Activated CD8-positive, alpha-beta memory T cell treated with anti-CD3 and anti-CD28 coated beads, Interleukin-2, amount 50 U/mL, for 1 hour (primary cell): Measurements from ENCODE around the gene PRKAR2A.
"Not testable (repeated sequence)": the region's sequence is repeated elsewhere in the genome, so short reads cannot be mapped to it uniquely, and the experiment has no call there.

Source experiments
- DNase-seq: peaks from one replicate; pipeline ENCODE4 v3.0.0-alpha.2; 2020; ENCODE audit errors: extremely low read depth

PRKAR2A gene

DNA sequence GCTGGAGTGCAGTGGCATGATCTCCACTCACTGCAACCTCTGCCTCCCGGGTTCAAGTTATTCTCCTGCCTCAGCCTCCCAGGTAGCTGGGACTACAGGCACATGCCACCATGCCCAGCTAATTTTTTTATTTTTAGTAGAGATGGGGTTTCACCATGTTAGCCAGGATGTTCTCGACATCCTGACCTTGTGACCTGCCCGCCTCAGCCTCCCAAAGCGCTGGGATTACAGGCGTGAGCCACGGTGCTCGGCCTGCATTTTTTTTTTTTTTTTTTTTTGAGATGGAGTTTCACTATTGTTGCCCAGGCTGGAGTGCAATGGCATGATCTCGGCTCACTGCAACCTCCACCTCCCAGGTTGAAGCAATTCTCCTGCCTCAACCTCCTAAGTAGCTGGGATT is 69.1 kb downstream of the PRKAR2A start:
- not testable (repeated sequence) for DNase-seq

DNA sequence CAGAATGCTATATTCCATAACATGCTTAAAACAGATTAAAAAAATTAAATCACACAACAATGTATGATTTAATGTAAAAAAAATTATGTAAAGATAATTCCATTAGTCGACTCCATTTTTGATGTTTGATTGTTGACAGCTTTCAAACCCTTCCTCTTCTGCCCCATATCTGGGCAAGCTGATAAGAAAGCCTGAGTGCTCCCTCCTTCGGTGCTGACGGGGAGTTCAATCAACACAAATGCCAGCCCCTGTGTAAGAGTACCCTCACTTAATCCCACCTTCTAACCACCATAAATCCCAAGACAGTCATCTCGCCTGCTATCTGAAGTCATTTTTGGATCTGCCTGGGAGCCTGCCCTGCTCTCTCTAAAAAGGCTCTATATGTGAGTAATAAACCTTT is 70.8 kb downstream of the PRKAR2A start:
- DNase-seq, result no peak

DNA sequence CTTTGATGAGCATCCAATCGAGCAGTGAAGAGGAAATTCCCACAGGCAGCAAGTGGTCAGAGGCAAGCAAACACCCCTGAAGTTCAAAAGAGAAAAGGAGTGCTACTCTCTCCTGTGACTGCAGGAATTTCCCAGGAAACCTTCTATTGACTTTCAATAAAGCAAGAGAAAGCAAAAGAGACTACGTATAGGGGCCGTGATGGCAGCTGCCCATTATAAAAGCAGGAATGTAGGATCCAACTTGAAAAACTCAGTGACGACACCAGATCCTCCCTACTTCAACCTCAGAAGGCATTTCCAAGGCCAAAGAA is 77.5 kb downstream of the PRKAR2A start:
- no peak for DNase-seq

DNA sequence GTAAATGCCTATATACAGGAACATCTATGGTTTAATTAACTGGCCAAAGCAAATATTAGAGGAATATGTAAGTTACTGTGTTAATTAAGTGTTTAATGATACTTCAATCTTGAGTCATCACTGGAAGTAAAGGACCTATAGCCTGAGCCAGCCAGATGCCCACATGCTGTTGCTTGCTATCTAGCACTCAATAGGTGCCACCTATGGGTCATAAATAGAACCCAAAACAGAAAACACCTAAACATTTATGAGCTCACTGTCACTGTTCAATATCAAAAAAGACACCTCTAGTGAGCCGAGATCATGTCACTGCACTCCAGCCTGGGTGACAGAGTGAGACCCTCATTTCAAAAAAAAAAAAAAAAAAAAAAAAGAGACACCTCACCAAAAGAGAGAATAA is 82.3 kb downstream of the PRKAR2A start:
- DNase-seq, result no peak

DNA sequence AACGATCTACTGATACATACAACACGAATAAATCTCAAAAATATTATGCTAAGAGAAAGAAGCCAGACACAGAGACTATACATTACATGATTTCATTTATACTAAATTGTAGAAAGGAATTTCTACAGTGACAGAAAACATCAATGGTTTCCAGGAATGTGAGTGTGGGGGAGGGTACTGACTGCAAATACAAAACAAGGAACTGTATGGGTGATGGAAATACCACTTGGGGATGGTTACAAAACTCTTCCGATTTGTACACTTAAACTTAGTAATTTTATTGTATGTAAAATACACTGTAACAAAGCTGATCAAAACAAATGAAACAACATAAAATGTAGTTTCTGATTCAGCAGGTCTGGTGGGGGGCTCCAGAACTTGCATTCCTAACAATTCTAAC is 84.9 kb downstream of the PRKAR2A start:
- DNase-seq, result no peak

DNA sequence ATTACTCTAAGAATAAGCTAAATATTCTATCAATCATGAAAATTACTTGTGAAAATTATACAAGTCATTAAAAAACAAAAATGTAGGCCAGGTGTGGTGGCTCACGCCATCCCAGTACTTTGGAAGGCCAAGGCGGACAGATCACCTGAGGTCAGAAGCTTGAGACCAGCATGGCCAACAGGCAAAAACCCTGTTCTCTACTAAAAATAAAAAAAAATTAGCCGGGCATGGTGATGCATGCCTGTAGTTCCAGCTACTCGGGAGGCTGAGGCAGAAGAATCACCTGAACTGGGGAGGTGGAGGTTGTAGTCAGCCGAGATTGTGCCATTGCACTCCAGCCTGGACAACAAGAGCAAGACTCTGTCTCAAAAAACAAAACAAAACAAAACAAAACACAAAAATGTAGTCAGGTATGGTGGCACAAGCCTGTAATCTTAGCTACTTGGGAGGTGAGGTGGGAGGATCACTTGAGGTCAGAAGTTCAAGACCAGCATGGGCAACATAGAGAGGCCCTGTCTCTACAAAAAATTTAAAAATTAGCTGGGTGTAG is 87.6 kb downstream of the PRKAR2A start:
- DNase-seq, result not testable (repeated sequence)

DNA sequence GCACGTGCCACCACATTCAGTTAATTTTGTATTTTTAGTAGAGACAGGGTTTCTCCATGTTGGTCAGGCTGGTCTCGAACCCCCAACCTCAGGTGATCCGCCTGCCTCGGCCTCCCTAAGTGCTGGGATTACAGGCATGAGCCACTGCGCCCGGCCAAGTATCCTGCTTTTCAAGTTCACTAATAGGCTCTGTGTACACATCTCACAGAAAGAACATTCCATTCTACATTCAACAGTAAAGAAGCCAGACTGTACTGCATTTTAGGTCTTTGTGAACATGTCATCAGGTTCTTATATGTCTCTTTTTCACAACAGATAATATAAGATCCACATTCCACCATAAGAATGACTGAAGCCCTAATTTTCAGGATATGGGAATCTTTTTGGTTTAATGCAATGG is 88.1 kb downstream of the PRKAR2A start:
- not testable (repeated sequence) for DNase-seq

DNA sequence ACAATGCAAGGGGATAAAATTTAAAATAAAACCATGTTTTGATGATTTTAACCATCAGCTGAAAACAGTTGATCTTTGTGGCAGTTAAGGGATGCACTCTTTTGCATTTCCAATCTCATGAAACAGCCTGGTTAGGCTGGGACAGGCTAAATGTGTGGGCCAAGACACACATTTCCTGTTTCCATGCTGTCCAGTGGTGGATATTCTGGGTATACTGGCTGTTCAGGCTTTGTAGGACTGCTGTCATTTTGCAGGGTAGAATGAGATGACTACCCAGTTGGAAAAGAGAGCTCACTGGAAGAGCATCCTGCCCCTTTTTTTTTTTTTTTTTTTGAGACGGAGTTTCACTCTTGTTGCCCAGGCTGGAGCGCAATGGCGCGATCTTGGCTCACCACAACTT is 88.6 kb downstream of the PRKAR2A start:
- no peak for DNase-seq

DNA sequence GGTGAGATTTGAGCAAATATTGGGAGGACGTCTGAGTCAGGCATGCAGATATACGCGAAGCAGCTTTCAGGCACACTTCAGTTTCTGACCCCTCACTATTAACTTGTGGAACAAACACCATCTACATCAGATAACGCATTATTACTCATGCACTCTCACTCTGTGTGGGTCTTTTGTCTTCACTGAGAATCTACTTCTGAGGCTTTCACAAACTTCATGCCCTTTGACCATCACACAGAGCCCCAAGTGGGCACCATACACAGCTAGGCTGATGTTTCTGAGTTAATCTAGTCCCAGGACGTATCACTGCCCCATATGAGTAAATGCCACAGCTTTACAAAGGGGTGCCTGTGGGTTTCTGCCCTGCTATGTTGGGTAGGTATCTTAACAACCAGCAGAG is 91.0 kb downstream of the PRKAR2A start:
- DNase-seq, result no peak

DNA sequence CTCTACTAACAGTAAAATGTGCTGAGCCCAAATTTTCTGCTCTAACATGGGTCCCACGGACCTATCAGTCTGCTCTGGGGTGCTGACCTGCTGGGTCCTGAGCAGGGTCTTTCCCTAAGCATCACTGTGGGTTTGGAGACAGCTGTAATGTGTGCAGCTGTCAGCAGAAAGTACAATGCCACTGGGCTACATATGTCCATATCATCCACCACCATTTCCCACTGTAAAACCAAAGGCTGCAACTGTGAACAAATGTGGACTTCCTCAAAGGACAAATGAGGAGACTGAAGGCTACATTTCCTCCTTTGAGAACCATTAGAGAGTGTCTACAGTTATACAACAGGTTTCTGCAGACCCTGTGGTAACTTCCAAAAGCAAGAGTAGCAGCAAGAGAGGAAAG is 96.8 kb downstream of the PRKAR2A start:
- no peak for DNase-seq

DNA sequence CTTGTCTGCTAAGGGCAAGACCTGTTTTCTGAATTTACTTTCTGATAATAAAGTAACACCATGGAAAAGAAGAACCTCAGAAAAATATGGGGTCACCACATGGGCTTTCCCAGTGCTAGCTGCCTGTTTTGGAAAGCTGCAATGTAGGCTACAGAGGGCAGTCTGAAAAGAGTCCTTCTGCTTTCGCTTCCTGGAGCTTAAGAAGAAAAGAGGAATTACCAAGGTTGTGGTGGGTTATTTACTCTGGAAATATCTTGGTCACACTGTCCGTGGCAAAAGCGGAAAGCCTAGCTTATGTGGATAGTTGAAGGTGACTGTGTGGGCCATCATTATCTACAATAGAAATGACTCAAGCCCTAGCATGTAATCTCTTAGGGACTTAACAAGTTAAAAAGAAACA is 98.9 kb downstream of the PRKAR2A start:
- DNase-seq, result no peak

DNA sequence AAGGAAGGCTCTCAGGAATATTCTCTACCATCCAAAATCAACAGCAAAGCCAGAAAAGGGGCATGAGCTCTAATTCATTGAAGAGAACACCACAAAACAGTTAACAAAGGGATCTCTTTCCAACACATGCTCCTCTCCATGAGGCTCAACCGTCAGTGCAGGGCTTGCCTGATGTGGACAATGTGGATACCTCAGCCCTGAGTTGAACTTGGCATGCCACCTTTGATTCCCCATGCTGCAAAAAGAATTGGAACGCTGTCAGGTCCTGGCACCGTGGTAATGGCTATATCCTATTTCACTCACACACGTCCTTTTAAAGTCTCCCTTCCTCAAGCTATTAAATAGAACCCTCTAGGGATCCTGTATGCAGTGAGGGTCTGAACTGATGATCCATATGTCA is 100.0 kb downstream of the PRKAR2A start:
- DNase-seq, result no peak

DNA sequence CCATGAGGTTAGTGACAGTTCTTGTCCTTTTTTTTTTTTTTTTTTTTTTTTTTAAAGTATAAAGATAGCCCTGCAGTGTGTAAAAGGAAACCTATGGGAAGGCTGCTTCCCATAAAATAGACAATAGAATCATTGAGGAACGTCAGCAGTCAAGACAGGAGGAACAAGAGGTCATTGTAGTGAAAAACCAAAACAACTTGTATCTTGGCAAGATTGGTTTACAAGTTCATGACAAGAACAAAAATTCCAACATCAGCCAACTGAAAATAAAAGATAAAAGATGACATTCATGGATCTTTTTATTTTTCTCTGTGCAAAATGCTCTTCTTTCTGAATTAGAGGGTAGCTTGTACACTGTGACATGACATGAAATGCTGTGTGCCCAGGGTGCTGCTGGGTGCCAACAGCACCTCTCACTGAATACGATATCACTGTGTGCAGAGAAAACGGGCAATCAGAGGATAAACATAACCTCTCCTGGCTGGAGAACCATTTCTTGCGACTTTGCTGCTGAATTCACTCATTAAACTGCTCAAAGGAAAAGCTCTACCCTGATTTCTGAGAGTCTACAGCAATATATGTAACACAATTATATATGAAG is 100.6 kb downstream of the PRKAR2A start:
- no peak for DNase-seq

DNA sequence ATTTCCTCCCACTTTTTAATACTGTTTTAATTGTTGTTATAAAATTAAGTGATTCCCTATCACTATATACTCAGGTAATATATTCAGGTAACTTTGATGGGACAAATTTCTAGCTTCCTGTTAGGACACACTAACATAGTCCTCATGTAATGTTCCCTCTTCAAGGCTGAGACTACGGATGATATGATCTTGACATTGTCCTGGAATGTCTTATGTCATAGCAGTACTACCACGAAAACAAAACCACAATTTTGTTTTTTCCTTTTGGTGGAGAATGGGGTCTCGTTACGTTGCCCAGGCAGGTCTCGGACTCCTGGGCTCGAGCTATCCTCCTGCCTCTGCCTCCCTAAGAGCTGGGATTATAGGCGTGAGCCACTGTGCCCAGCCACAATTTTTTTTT is 103.9 kb downstream of the PRKAR2A start:
- DNase-seq, result no peak

DNA sequence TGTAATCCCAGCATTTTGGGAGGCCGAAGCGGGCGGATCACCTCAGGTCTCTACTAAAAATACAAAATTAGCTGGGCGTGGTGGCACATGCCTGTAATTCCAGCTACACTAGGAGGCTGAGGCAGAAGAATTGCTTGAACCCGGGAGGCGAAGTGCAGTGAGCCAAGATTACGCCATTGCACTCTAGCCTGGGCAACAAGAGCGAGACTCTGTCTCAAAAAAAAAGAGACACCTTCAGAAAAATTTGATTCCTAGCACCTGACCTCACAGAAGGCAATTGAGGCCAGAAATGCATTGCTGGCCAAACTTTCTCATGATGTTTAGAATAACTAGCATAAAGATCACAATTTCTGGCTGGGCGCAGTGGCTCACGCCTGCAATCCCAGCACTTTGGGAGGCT is 106.4 kb downstream of the PRKAR2A start:
- not testable (repeated sequence) for DNase-seq

DNA sequence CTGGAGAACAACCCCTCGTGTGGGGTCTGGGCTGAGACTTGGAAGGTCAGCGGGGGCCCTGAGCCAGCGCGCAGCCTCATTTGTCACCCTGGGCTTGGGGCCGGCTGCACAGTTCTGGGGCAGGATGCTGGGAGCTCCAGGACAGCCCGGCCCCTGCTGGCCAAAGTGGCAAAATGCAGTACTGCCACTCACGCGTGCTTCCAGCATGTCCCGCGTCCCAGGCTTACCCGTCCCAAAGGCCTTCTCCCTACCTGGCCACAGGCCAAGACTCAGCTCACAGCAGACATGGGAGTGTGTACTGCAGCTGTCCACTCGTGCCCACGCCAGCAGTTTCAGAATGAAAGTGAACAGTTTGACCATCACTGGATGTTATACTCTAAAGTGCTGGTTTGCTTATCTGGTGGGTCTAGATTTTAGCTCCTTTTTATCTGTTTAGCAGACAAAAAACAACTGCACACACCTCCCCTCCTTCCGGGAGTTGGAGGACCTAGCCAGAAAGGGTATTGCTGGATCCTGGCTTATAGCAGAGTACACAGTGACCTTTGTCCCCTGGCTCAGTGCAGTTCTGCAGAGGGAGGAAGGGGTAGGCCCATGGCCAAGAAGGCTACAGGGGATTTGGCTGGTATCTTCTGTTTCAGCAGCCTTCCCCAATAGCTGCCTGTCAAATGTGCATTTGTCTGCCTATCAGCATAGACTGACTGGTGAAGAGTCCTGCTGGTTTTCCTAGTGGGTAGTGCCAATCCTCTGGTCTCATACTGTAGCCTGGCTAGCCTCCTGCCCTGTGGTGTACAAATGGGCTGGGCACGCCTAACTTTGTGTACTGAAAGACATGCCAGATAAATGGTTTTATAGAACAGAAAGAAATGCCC is 107.5 kb downstream of the PRKAR2A start:
- no peak for DNase-seq

DNA sequence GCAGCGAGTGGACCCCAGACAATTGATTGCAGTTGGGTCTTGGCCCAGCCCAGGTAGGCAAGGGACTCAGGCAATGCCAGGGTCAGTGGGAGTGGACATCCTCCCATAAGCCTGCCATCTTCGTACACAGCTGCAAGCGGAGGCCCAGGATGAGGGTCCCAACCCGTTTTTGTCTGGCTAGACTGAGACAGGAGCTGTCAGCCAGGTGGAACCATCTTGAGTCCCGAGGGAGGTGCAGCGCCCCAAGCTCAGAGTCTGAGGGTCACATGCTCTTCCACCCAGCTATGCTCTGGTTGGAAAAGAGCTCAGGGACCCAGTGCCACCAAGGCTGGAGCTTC is 108.1 kb downstream of the PRKAR2A start:
- no peak for DNase-seq

DNA sequence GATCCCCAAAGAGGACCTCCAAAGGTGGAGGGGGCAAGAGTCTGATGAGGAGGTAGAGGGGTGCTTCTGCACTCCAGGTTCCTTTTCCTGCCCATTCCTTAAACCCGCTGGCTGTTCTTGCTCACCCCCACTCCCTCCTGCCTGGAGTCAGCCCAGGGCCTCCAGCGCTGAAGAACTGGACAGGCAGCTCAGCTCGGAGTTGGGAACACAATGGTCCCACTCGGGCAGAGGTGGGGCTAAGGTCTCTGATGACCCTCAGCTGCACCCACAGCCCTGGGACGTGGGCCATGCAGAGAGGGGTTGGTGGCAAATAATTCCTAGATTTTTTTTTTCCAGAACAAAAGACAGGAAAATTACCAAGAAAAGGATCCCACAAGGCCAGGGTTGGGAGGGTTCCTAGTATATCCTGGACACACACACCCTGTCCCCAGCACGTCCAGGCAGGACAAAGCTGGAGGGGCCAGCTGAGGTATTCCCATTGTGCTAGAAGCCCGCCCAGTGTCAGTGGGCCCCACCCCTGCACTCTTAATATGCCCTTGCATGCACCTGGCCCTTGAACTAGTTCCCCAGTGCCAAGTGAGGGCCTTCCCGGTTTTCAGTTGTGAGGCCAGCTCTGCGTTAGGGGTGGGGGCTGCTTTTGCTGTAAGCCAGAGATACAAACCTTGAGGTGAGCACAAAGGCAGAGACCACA is 108.6 kb downstream of the PRKAR2A start:
- DNase-seq, result no peak

DNA sequence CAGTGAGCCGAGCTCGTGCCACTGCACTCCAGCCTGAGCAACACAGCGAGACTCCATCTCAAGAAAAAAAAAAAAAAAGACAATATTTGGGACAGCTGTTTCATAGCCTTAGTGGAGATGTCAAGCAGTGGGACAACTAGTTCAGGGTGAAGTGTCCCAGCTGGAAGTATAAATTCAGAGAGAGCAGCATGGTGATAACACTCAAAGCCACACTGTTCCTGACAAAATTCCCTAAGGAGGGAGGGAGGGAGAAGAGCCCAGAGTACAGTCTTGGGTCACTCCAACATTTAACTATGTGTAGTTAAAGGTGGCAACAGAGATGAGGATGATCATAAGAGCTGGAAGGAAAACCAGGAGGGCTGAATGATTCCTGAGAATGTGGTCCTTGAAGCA is 109.5 kb downstream of the PRKAR2A start:
- DNase-seq, result no peak

DNA sequence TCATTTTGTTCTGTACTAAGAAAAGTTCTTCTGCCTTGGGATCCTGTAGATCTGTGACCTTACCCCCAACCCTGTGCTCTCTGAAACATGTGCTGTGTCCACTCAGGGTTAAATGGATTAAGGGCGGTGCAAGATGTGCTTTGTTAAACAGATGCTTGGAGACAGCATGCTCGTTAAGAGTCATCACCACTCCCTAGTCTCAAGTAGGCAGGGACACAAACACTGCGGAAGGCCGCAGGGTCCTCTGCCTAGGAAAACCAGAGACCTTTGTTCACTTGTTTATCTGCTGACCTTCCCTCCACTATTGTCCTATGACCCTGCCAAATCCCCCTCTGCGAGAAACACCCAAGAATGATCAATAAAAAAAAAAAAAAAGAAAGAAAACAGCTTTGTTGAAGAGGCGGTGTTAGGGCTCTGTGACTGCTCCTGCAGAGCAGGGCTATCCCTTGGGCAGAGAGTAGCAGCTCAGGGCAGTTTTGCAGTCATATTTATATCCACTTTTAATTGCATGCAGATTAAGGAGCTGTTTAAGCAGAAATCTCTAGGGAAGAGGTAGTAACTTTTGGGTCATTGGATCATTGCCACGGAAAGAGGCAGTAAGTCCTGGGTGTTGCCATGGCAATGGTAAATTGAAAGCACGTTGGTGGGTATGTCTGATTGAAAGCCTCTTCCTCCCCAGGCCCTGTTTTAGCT is 112.5 kb downstream of the PRKAR2A start:
- DNase-seq, result not testable (repeated sequence)

DNA sequence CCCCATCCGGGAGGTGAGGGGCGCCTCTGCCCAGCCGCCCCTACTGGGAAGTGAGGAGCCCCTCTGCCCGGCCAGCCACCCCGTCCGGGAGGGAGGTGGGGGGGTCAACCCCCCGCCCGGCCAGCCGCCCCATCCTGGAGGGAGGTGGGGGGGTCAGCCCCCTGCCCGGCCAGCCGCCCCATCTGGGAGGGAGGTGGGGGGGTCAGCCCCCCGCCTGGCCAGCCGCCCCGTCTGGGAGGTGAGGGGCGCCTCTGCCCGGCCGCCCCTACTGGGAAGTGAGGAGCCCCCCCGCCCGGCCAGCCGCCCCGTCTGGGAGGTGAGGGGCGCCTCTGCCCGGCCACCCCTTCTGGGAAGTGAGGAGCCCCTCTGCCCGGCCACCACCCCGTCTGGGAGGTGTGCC is 113.1 kb downstream of the PRKAR2A start:
- DNase-seq, result not testable (repeated sequence)
